CD1c-positive myeloid dendritic cell (primary cell): ENCODE data around the gene POLR1C.
A peak's percentile ranks its signal among the peaks of the same experiment; 100 is the strongest.
"Not testable (repeated sequence)": the region's sequence is repeated elsewhere in the genome, so short reads cannot be mapped to it uniquely, and the experiment has no call there.

Experiments
- DNase-seq: peaks from one replicate; pipeline ENCODE4 v3.0.0-alpha.2; 2016; ENCODE audit errors: extremely low spot score

POLR1C gene, protein sequence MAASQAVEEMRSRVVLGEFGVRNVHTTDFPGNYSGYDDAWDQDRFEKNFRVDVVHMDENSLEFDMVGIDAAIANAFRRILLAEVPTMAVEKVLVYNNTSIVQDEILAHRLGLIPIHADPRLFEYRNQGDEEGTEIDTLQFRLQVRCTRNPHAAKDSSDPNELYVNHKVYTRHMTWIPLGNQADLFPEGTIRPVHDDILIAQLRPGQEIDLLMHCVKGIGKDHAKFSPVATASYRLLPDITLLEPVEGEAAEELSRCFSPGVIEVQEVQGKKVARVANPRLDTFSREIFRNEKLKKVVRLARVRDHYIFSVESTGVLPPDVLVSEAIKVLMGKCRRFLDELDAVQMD

DNA sequence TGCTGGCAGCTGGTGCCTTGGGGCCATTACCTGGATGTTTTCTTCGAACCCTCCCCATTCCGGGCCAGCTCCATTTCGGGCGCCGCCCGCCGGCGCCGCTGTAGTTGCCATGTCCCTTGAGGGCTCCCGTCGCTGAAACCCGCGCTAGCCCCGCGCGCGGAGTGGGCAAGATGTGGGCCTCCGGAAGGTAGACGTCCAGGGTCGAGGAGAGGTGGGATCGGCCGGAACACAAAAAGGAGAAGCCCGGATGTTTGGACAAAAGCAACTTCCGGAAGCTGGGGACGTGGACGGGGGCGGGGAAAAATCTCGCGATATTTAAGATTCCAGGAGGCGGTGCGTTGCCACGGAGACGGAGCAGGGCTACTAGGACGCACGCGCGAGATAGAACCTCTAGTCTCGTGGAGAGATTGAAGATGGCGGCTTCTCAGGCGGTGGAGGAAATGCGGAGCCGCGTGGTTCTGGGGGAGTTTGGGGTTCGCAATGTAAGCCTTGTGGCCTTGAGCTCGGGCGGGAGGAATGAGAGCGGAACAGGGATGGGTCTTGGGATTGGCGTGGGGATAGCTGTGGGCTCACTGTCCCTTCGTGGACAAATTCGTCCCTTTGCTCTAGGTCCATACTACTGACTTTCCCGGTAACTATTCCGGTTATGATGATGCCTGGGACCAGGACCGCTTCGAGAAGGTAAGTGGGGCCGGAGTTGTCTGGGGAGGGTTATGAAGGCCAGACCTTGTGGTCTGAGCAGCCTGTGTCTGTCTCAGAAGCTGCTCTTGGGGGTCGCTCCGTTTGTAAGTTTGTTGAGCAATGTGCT lies at the start of gene POLR1C, which contains the start of gene YIPF3:
POLR1C (plus strand) TSS at position 393 of the 808 bp plus-strand sequence; CDS start at position 414, 21 bp downstream.
YIPF3 (minus strand) TSS at position 230 of the 808 bp plus-strand sequence; CDS start at position 111, 119 bp downstream.
- peak; percentile 100 for DNase-seq

DNA sequence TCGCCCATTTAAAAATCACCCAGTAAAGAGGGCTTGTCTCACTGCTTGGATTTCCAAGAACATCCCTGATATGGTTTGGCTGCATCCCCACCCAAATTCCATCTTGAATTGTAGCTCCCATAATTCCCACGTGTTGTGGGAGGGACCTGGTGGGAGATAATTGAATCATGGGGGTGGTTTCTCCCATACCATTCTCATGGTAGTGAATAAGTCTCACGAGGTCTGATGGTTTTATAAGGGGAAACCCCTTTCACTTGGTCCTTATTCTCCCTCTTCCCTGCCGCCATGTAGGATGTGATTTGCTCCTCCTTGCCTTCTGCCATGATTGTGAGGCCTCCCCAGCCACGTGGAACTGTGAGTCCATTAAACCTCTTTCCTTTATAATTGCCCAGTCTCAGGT lies 49.6 kb upstream of the POLR1C start:
- DNase-seq: not testable (repeated sequence)

DNA sequence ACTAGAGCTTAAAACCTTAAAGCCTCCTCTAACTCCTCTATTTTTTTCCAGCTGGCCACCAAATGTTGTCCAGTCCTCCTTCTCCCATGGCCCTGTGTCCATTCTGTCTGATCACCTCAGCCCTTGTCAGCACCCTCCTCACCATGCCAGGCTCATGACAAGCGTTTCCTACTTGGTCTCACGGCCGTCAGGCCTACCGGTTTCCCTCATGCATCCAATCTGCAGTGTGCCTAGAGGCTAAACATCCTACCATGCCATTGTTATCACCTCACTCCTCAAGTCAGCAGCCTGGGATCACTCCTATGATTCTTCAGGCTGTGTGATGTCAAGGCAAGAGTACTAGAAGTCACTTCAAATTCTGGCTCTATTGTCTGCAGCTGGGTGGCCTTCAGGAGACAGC lies 49.1 kb upstream of the POLR1C start:
- no peak for DNase-seq

DNA sequence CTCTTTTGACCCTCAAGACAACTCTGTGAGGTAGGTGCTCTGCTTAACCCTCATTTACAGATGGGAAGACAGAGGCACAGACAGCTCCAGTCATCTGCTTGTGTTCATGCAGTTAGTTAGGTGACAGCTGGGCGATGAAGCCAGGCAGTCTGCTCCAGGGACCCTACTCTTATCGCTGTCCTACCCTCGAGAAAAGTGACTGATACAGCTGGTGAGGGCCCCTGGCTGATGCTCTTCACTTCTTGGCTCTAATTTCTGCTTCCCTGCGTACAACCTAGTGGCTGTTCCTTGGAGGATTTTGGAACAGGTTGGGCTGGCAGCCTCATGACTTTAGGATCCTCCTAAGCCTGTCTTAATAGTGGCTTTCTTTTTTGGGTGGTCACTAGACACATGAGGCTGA lies 48.6 kb upstream of the POLR1C start:
- DNase-seq: no peak

DNA sequence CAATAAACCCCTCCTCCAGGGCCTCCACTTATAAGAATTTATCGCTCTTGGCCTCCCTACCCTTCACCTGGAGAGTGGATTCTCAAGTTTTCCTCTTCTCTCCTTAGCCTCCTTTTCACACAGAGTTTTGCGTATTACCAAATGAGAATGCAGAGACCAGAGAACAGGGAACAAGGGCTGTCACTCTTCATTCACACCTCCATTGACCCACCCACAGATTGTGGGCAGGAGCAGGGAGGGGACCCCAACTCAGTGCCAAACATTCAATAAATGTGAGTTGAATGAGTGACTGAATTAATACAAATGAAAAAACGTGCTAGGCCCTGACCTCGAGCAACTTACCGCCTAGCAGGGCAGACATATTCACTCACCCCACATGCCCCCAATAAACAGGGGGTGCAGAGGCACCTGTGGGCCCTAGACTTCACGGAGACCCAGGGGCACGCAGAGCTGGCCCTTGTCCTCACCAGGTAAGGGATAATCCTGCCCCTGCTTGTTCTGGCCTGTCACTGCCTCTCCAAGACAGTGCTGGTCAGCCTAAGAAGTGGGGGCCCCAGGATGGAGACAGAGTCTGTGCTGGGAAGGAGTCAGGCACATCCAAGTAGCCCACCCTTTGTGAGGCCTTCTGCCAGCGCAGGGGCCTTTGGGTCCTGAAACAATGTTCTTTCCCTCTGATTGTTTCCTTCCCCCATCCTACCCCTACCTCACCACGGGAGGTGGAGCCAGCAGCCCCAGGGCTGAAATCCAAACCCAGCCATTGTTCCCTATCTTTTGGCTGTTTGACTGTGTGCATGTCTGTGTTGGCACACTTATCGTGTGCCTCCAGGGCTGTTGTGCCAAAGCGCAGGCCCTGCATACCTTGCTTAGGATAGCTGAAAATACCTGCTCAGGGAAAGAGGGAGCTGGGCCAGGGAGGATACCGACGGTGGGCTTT lies 47.9 kb upstream of the POLR1C start:
- DNase-seq: no peak

DNA sequence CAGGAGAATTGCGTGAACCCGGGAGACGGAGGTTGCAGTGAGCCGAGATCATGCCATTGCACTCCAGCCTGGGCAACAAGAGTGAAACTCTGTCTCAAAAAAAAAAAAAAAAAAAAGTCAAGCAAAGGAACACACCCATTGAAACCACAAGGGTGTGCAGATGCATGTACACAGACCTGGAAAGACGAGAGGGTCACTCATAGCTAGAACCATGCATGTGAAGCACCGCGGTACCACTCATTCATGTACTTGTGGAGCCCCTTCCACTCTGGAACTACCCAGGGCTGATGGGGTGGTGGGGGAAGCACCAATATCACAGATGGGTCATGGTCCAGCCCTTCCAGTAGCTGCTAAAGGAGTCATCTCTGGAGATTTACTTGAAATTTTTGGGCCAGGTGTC lies 46.9 kb upstream of the POLR1C start:
- DNase-seq: no peak

DNA sequence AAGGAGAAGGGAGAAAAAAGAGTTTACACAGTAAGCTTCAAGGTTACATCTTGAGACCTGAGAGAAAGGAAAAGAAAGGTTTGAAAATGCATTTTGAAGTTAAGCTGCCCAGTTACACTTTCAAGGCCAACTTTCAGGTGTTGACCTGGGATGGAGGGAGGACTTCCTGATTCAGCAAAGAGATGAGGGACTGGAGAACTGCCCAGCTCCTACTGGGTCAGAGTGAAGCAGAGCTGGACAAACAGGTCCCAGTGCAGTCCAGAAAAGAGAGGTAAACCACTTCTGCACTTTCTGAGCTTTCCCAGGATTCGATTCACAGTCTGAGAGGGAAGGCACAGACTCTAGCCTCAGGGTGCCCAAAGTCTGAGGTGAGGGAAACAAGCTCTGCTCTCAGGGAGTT lies 45.5 kb upstream of the POLR1C start:
- DNase-seq: no peak

DNA sequence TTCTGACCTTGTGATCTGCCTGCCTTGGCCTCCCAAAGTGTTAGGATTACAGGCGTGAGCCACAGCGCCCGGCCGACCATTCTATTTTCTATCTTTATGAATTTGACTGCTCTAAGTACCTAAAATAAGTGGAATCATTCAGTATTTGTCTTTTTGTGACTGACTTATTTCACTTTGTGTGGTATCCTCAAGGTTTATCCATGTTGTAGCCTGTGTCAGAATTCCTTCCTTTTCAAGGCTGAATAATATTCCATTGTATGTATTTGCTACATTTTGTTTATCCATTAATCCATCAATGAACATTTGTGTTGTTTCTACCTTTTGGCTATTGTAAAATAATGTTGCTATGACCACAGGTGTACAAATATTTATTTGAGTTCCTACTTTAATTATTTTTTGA lies 44.4 kb upstream of the POLR1C start:
- DNase-seq: no peak

DNA sequence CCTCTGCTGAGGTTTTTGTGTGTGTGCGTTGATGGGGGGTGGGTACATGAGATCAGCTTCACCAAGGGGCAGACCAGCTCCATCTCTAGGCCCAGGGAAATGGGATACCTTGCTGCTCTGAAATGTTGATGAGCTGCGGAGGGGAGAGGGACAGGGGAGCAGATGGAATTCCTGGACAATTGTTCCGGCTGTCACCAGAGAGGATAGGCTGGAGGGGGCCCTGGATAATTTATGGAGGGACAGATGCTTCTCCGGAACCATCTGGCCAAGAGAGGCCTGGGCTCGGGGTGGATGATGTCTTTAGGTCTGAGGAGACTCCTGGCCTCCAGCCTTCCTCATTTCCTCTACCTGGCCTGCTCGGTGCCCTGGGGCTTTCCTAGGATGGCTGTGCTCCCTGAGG lies 41.4 kb upstream of the POLR1C start:
- no peak for DNase-seq

DNA sequence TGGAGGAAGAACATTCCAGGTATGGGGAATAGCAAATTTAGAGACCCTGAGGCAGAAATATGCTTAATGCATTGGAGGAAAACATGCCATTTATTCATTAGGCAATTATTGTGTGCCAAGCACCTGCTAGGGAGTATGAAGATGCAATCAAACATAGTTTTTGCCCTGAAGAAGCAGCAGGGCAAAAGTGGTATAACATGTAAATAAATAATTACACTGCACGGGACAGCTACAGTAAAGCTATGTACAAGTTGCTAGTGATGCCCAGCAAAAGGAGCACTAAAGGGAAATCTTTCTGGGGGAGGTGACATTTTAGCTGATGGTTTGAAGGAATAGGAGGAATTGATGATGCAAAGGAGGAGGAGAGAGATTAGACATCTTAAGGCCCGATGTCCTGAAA lies 40.1 kb upstream of the POLR1C start:
- peak; percentile 5 for DNase-seq

DNA sequence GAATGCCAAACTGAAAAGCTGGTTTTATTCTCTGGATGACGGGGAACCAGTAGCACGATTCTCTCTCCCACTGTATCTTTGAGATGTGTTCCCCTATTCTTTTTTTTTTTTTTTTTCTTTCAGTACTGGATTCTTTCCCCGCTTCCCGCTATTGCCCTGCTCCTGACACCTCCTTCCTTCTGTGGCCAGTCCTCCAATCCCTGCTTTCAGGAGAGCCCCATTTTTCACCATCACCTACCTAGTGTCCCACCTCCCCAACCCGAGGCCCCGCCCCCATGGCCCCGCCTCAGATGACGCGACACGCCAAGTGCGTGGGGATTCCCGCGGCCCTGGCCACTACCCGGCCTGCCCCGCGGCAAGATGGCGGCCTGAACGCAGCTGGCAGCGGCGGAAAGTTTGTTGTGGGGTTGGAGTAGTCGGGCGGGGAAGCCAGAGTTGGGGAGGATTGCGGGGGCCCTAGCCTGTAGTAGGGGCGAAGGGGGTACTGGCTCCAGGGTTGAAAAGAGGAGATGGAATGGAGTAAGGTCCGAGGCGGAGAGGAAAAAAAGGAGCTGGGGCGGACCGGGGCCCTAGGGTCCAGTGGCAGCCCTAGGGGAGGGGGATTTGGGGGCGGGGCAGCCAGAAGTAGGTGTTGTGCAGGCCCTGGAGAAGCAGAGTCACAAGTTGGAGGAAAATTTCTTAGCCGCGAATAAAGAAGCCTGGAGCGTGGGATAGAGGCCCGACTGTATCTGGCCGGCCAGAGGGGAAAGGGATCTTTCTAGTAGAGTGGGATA lies 39.5 kb upstream of the POLR1C start, which contains the start of gene TJAP1:
TJAP1 (plus strand) TSS at position 336 of the 773 bp plus-strand sequence. CDS start 21,432 bp downstream, outside the sequence.
- DNase-seq: peak; percentile 93

DNA sequence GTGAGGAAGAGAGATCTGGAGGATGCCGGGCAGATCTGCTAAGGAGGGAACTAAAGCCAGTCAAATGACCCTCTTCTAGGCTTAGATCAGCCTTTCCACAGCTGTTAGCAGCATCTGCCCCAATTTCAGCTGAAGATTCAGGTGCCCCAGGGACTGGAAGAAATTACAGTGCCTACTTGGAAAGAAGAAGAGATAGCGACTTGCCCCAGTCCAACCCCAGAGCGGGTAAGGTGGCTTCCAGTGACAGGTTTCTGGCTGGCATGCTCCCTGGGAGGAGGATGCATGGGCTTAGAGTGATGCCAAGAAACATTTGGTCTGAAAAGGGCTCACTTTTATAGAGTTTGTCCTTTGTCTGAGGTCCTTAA lies 38.9 kb upstream of the POLR1C start:
- no peak for DNase-seq

DNA sequence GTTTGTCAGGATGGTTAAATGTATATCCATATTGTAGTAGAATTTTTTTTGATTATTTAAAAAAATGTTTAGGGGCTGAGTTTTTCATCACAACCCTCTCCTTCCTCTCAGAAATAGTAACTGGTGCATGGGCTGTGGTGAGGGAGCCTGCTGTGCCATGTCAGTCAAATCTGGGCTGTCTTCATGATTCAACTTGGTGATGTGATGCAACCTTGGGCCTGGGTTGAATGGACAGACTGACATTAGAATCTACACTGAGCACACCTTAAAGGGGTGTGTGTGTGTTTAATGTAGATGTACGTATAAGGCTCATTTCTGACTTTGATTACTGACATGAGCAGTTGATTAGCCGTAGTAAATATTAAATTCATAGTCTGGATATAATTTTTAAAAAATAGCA lies 35.8 kb upstream of the POLR1C start:
- DNase-seq: no peak

DNA sequence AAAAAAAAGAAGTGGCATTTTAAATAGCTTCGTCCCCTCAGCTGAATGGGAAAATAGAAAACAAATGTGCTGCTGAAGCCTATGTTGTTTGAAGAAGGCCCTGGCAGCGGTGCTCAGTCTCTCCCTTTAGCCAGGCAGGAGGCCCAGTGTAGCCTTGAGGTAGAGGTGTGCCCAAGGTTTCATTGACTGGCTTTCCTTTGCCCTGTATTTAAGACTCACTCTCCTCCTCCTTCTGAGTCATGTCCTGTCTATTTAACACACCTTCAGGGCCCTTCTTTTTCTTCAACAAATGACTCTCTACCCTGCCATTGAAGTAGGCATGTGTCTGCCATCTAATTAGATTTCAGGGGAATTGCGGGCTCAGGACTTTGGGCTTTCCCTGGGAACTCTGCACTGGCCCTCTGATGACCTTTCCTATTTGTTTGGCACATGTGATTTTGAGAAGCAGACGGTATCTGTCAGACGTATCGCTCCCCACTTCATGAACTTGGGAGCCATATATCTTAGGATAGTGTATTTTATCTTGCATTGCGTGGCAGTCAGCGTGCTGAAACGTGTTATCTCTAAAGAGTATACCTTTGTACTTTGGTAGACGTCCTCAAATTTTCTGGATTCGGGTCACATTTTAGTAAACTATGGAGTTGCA lies 35.2 kb upstream of the POLR1C start:
- DNase-seq: no peak

DNA sequence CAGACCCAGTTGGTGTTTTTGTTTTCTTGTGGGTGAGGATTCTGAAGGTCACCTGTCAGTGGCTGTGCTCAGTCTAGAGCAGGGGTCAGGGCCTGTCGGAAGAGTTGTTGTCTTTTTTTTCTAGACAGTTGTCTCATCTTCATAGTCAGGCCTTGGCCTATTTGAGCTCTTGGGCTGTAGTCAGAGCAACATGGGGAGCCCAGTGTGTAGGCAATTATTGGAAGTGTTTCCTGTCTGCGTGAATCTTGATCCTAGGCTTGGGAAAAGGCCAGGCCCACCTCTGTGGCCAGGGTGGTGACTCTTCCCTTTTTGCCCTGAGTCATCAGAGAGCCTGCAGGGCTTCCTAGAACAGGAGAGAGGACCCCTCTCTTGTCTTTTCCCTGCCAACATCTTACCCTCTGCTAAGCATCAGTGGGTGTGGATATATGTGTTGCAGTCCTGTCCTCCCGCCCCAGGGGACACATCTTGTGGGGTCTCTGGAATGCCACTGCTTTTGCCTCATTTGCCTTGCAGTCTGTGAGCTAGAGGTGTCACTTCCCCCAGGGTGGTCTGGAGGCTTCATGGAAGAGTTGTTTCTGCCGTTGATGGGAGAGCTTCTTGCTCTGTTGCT lies 28.1 kb upstream of the POLR1C start:
- DNase-seq: no peak

DNA sequence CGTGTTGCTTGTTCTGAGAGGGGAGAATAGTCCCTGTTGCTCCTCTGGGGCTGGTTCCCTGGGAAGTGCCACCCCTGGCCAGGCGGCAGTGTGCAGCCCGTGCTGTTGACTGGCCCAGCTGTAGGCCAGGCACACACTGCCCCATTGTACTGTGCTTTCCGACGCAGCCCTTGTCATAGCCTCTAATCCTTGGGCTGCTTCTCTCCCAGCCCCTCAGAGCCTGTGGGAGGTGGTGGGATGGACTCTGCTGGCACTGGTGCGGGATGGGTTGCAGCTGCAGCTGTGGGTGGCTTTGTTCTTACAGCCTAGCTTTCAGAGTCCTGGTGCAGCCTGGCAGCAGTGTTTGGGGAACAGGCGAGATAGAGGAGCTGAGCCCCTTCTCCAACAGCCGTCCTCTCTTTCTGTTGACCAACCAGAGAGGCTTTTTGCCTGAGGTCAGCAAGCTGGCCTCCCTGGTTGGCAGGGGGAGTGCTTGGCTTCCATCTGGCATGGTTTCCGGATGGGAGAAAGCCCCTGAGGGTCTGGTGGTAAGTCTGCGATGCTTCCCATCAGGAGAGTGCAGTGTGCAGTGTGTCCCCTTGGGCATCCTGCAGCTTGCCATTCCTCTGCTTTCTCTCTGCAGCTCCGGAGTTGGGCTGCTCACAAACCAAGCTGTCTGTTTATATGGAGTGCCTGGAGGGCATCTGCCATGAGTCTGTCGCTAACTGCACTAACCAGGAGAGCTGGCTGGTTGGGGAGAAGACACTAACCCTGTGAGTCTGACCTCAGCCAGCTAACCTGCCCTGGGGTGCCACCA lies 27.4 kb upstream of the POLR1C start:
- DNase-seq: no peak

DNA sequence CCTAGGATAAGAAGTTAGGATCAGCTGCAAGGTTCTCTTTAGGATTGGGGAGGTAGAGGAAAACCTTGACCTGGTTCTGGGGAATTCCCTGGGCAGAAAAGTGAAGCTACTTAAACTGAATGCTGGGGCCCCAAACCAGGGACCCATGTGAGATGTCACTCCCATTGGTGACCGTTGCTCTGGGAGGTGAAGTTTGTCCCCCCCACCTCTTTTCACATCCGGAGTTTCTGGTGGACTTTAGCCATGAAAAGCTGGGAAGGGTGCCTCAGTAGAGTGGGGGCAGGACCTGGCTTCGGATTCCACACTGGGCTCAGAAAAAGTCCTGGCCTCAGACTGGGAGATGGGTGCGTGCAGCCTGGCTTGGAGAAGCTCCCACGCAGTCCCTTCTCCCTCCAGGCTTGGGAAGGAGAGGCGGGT lies 26.4 kb upstream of the POLR1C start:
- DNase-seq: no peak

DNA sequence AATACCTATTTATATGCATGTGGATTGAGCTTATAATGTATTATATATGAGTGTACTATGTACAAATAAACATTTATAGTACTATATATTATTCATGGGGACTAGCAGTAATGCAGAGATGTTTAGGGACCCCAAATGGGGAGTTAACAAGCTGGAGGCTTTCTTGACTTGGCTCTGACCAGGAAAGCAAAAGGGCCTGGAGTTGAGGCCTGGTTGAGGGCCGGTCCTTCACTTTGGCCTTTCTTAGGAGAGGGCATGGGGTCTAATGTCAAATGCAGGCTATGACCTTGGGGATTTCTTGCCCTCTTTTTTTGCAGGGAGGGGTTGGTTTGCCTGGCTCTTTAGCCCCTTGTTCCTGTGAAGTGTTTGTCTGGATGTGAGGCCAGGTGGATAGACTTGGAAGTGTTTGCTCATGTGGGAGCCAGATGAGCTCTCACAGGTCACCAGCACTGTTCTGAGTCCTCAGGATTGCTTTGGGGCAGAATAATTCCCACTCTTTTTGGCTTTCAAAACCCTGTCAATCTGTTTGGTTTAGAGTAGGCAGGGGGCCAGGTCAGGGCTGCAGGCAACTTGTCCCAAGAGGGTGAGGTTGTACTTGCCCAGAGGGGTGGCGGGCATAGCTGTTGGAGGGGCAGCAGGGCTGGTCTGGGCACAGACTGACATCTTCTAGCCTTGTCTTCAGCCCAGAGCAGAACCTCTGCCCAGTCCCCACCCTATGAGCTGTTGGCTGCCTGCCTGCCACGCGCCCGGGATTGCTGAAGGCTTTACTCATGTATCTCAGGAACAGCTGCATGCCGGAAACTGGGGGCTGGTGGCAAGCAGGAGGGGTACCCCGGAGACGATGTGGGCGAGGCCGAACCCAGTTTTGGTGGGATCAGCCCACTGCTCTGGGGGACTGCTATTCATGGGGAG lies 24.9 kb upstream of the POLR1C start:
- DNase-seq: no peak
